H1 (cell line): Measurements from ENCODE around the gene TTC8. TPM values are rescaled to one million over a fixed set of nuclear protein-coding genes. Genes with fewer than 3 reads are reported as not detected.

Source experiments
- CTCF ChIA-PET: fragments of 300-600 bp; sonication (Branson Sonifier 250); formaldehyde crosslinking; loops from one replicate; lab custom pipeline; 2021; ENCODE audit not compliant: partially characterized antibody; lab: Charles Lee
- POLR2A ChIA-PET: fragments of 300-600 bp; sonication (Branson Sonifier 250); formaldehyde crosslinking; loops from one replicate; lab custom pipeline; 2021; ENCODE audit warnings: inconsistent platforms; ENCODE audit not compliant: partially characterized antibody; lab: Charles Lee
- DNase-seq, 2 experiments: peaks; one replicate each; pipeline versions ENCODE4 v3.0.0 to v3.0.0-alpha.2; 2010 to 2022; ENCODE audit warnings: low spot score in 2 of 2, low read depth in 1 of 2, mixed read lengths in 1 of 2
- FAIRE-seq: peaks from 2 replicates; lab custom pipeline; 2011; peaks lifted over from hg19 to GRCh38; lab: Jason Lieb, UNC
- H2AFZ ChIP-seq: 2 replicates; pipeline ENCODE4 v1.8.1; 2012; ENCODE audit warnings: low read length, inconsistent platforms
- H2AK5ac ChIP-seq: 2 replicates; pipeline ENCODE4 v1.6.1; 2013; ENCODE audit warnings: low read depth, low read length
- H2BK120ac ChIP-seq: replicated peaks from 2 replicates; pipeline ENCODE3; 2013; ENCODE audit warnings: low read depth, low read length, inconsistent platforms
- H2BK12ac ChIP-seq: 2 replicates; pipeline ENCODE4 v1.6.1; 2013; ENCODE audit warnings: low read depth, low read length
- H2BK15ac ChIP-seq: 2 replicates; pipeline ENCODE4 v1.6.1; 2013; ENCODE audit warnings: low read length
- H2BK20ac ChIP-seq: 2 replicates; pipeline ENCODE4 v1.6.1; 2013; ENCODE audit warnings: low read length
- H2BK5ac ChIP-seq: 2 replicates; pipeline ENCODE4 v1.6.1; 2013; ENCODE audit warnings: low read depth, low read length
- H3K14ac ChIP-seq: 2 replicates; pipeline ENCODE4 v1.6.1; 2013; ENCODE audit warnings: inconsistent platforms; ENCODE audit not compliant: insufficient read length
- H3K18ac ChIP-seq: 2 replicates; pipeline ENCODE4 v1.6.1; 2013; ENCODE audit warnings: low read length; ENCODE audit errors: extremely low read depth
- H3K23ac ChIP-seq: 2 replicates; pipeline ENCODE4 v1.6.1; 2013; ENCODE audit warnings: inconsistent platforms; ENCODE audit not compliant: insufficient read length
- H3K23me2 ChIP-seq: 2 replicates; pipeline ENCODE4 v1.6.1; 2013; ENCODE audit warnings: low read depth, low read length
- H3K27ac ChIP-seq: 2 replicates; pipeline ENCODE4 v1.6.1; 2011; ENCODE audit warnings: low read depth, low read length, inconsistent platforms
- H3K27me3 ChIP-seq, 4 experiments: replicated peaks in 1 of 4; 1 replicate in 1 of 4; 2 replicates in 3 of 4; pipeline versions ENCODE4 v1.6.1 to v1.8.1; 2011 to 2013; ENCODE audit warnings: low read length in 3 of 4, mild to moderate bottlenecking in 3 of 4, inconsistent platforms in 2 of 4, mixed read lengths in 2 of 4, moderate library complexity in 1 of 4; ENCODE audit not compliant: control insufficient read depth in 3 of 4, insufficient read depth in 3 of 4; ENCODE audit errors: extremely low read depth in 1 of 4
- H3K36me3 ChIP-seq, 4 experiments: 2 replicates each; pipeline versions ENCODE4 v1.6.1 to v1.8.1; 2011 to 2013; ENCODE audit warnings: mild to moderate bottlenecking in 4 of 4, low read length in 3 of 4, moderate library complexity in 2 of 4, control low read depth in 1 of 4, inconsistent platforms in 1 of 4; ENCODE audit not compliant: insufficient read depth in 4 of 4, control insufficient read depth in 2 of 4
- H3K4ac ChIP-seq: replicated peaks from 2 replicates; pipeline ENCODE3; 2013; ENCODE audit warnings: low read length, low read depth, mixed read lengths, inconsistent platforms; ENCODE audit not compliant: insufficient read length
- H3K4me1 ChIP-seq, 4 experiments: replicated peaks in 1 of 4; 1 replicate in 1 of 4; 2 replicates in 3 of 4; pipeline versions ENCODE4 v1.6.1 to v1.8.1; 2011 to 2013; ENCODE audit warnings: low read length in 3 of 4, inconsistent platforms in 2 of 4, mixed read lengths in 1 of 4; ENCODE audit not compliant: insufficient read depth in 4 of 4, control insufficient read depth in 3 of 4
- H3K4me2 ChIP-seq, 2 experiments: 2 replicates each; pipeline versions ENCODE4 v1.6.1 to v1.8.1; 2011 to 2013; ENCODE audit warnings: low read depth in 2 of 2, low read length in 2 of 2, control low read depth in 1 of 2, inconsistent platforms in 1 of 2, mild to moderate bottlenecking in 1 of 2; ENCODE audit not compliant: insufficient read depth in 1 of 2
- H3K4me3 ChIP-seq, 4 experiments: fragments of 200-600, 300-600 bp in 1 of 4; sonication (generic), shearing (Covaris generic), sonication (Bioruptor Twin) in 1 of 4; 2 replicates each; pipeline versions ENCODE4 v1.5.1 to v1.8.1; 2011 to 2016; ENCODE audit warnings: low read length in 4 of 4, low read depth in 3 of 4, control low read depth in 2 of 4, inconsistent platforms in 2 of 4, mild to moderate bottlenecking in 2 of 4, mixed read lengths in 1 of 4, moderate library complexity in 1 of 4; ENCODE audit not compliant: insufficient read depth in 2 of 4; ENCODE audit errors: extremely low read depth in 1 of 4
- H3K56ac ChIP-seq: replicated peaks from 2 replicates; pipeline ENCODE3; 2013; ENCODE audit warnings: low read depth, mild to moderate bottlenecking, mixed read lengths, low read length, inconsistent platforms; ENCODE audit not compliant: insufficient read length
- H3K79me1 ChIP-seq: 2 replicates; pipeline ENCODE4 v1.6.1; 2013; ENCODE audit warnings: low read depth, low read length, control low read depth
- H3K79me2 ChIP-seq, 2 experiments: 2 replicates each; pipeline versions ENCODE4 v1.6.1 to v1.8.1; 2012 to 2013; ENCODE audit warnings: low read length in 2 of 2, mild to moderate bottlenecking in 2 of 2, inconsistent platforms in 1 of 2; ENCODE audit not compliant: insufficient read depth in 2 of 2, control insufficient read depth in 1 of 2
- H3K9ac ChIP-seq, 4 experiments: replicated peaks in 1 of 4; 1 replicate in 1 of 4; 2 replicates in 3 of 4; pipeline versions ENCODE4 v1.6.1 to v1.8.1; 2011 to 2013; ENCODE audit warnings: low read depth in 3 of 4, low read length in 3 of 4, control low read depth in 2 of 4, mild to moderate bottlenecking in 2 of 4, moderate library complexity in 2 of 4, inconsistent platforms in 1 of 4; ENCODE audit errors: extremely low read depth in 1 of 4
- H3K9me3 ChIP-seq, 2 experiments: 2 replicates each; pipeline versions ENCODE4 v1.6.1 to v1.8.1; 2012 to 2013; ENCODE audit warnings: mild to moderate bottlenecking in 2 of 2, moderate library complexity in 2 of 2, control low read depth in 1 of 2, inconsistent platforms in 1 of 2, low read depth in 1 of 2, low read length in 1 of 2, mixed read lengths in 1 of 2; ENCODE audit not compliant: insufficient read depth in 2 of 2
- H4K20me1 ChIP-seq, 2 experiments: replicated peaks in 1 of 2; 2 replicates each; pipeline versions ENCODE3 to v1.8.1; 2011 to 2013; ENCODE audit warnings: inconsistent platforms in 2 of 2, low read length in 2 of 2, mild to moderate bottlenecking in 1 of 2; ENCODE audit not compliant: insufficient read depth in 2 of 2, control insufficient read depth in 1 of 2
- H4K5ac ChIP-seq: 2 replicates; pipeline ENCODE4 v1.6.1; 2013; ENCODE audit warnings: low read length, low read depth, mixed read lengths, inconsistent platforms; ENCODE audit not compliant: insufficient read length
- H4K8ac ChIP-seq: 2 replicates; pipeline ENCODE4 v1.8.0; 2013; ENCODE audit warnings: mild to moderate bottlenecking, moderate library complexity, low read length, inconsistent platforms; ENCODE audit not compliant: insufficient read depth; ENCODE audit errors: extremely low read depth
- H4K91ac ChIP-seq: replicated peaks from 2 replicates; pipeline ENCODE3; 2013; ENCODE audit warnings: low read length, mixed read lengths, inconsistent platforms; ENCODE audit not compliant: insufficient read length
- CTCF ChIP-seq, 3 experiments: IDR thresholded peaks; 1 replicate in 2 of 3; 2 replicates in 1 of 3; pipeline versions ENCODE4 v1.5.1 to v1.6.1; 2011; ENCODE audit warnings: low read length in 3 of 3, mild to moderate bottlenecking in 3 of 3, inconsistent platforms in 2 of 3, low read depth in 1 of 3, moderate library complexity in 1 of 3; ENCODE audit not compliant: insufficient read depth in 1 of 3; ENCODE audit errors: control extremely low read depth in 1 of 3
- FOSL1 ChIP-seq: IDR thresholded peaks from 2 replicates; pipeline ENCODE4 v1.6.1; 2011; ENCODE audit warnings: mild to moderate bottlenecking, low read depth, low read length, moderate library complexity; ENCODE audit not compliant: insufficient read depth
- JUND ChIP-seq: IDR thresholded peaks from 2 replicates; pipeline ENCODE4 v1.6.1; 2011; ENCODE audit warnings: mild to moderate bottlenecking, improper control_type of control experiment, low read length
- POU5F1 ChIP-seq: IDR thresholded peaks from 2 replicates; pipeline ENCODE4 v1.6.1; 2011; ENCODE audit warnings: low read depth, mild to moderate bottlenecking, low read length, moderate library complexity
- RFX5 ChIP-seq: IDR thresholded peaks from 2 replicates; pipeline ENCODE4 v1.6.1; 2011; ENCODE audit warnings: low read depth, low read length, improper control_type of control experiment, borderline replicate concordance
- SIX5 ChIP-seq: IDR thresholded peaks from 2 replicates; pipeline ENCODE4 v1.6.1; 2011; ENCODE audit warnings: mild to moderate bottlenecking, low read depth, low read length
- WGBS, 2 experiments: shearing (Covaris generic) in 1 of 2; methylation state at CpG; one replicate each; pipeline versions ENCODE4 v1.1.6 to v1.1.7; 2013 to 2015; ENCODE audit warnings: low lambda C conversion rate in 2 of 2, mixed read lengths in 2 of 2, inconsistent platforms in 1 of 2, low coverage in 1 of 2, missing lambda C conversion rate in 1 of 2; ENCODE audit not compliant: insufficient replicate concordance in 2 of 2, insufficient coverage in 1 of 2, insufficient read length in 1 of 2; ENCODE audit errors: extremely low coverage in 1 of 2, missing lambda C conversion rate in 1 of 2; 5-methylcytosine and 5-hydroxymethylcytosine counted together
- polyA plus RNA-seq, 7 experiments: library from polyadenylated mRNA; depleted of rRNA in 3 of 7; stranded (reverse) in 5 of 7; unstranded in 2 of 7; fragments of >200 nt in 5 of 7; fragments of 200-250 nt in 2 of 7; gene quantifications; 1 replicate in 5 of 7; 2 replicates in 1 of 7; 4 replicates in 1 of 7; pipeline versions ENCODE4 v1.2.1 to v1.2.3, GENCODE V29; 2011 to 2013; ENCODE audit warnings: missing spikeins in 2 of 7, mixed read lengths in 2 of 7
- total RNA-seq: library from RNA; stranded (reverse); fragmentation: NEBNext Ultra II Directional; extraction: Animal tissue kit (Norgen Biotek cat#: 25700); gene quantifications from 2 replicates; pipeline ENCODE4 v1.2.1, GENCODE V29; 2021

Gene TTC8
- total and polyA plus RNA-seq, 2 of the 8 experiments (the other 6 are each of a cell fraction or from before 2014, with no cell fraction given) = 13.1 to 13.5 TPM

DNA sequence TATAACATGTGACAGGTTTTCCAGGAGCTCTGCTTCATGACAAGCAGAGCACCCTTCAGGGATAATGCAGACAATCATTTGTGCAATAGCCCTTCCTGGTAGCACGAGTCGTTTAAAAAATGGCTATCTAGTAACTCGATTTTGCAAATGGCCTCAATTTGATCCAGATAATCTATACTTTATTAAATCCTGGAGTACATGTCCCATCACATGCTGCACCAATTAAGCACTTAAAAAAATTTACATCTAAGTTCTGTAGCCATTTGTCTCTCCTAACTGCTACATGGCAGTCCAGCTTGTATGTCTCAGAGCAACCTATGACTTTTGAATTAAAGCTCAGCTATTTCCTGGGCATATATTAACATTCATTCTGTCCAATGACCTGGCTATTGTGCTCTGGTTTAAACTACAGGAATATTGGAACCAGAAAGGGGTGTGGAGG lies 79.8 kb downstream of the TTC8 start:
- Histone ChIP-seq H3K56ac (no peak overlapping the region), H3K27me3 (no peaks in the 10 kb centered on the region), H3K4ac (no peak overlapping the region), H2BK20ac (no peak overlapping the region), H2AK5ac (no peak overlapping the region), H2BK15ac (no peak overlapping the region), H3K27ac (no peak overlapping the region), H2AFZ (no peak overlapping the region), H3K9ac (no peak overlapping the region), H3K14ac (no peak overlapping the region), H3K18ac (no peak overlapping the region), H3K23me2 (peaks cover 3% of the 10 kb centered on the region; the same call in 1 of the 2 replicates), H3K36me3 (no peaks in the 10 kb centered on the region), H2BK5ac (no peak overlapping the region), H3K23ac (no peak overlapping the region), H3K79me2 (no peaks in the 10 kb centered on the region), H4K20me1 (no peaks in the 10 kb centered on the region), H4K91ac (no peak overlapping the region), H4K5ac (no peak overlapping the region), H3K4me1 (no peaks in the 10 kb centered on the region), H4K8ac (no peak overlapping the region), H3K4me3 (no peak overlapping the region), H3K9me3 (peaks cover 0 to 4% of the 10 kb centered on the region in 2 experiments; a peak in 1 of 4 replicates), H2BK120ac (no peak overlapping the region), H2BK12ac (no peak overlapping the region), H3K79me1 (no peaks in the 10 kb centered on the region), H3K4me2 (no peak overlapping the region)
- 94% methylated on average over 3 of the region's 3 CpGs; no CpG with 5 or more reads in 1 of the 2 experiments for WGBS, 2 experiments
- ChIA-PET POLR2A (no interaction called here), CTCF (no interaction called here)
- FAIRE-seq = no peak
- DNase-seq = no peak
- TF ChIP-seq RFX5 = no peak
- TF ChIP-seq FOSL1 = no peak
- no peak for TF ChIP-seq JUND
- no peak for TF ChIP-seq POU5F1
- TF ChIP-seq SIX5 = no peak
- TF ChIP-seq CTCF (IDR thresholded peaks at IDR 0.05; ENCODE audit: control extremely low read depth in 1 of 3, insufficient read depth in 1 of 3, low read depth in 1 of 3, low read length in 3 of 3) = no peak
